ENCODE results near the gene CAMK1D.

The CAMK1D gene

GRCh38 chr10:12509016-12509793 is 159.9 kb downstream of the CAMK1D start:
- no peak for TF ChIP-seq CTCF (IDR thresholded peaks at IDR 0.05)

- TF ChIP-seq CTCF (IDR thresholded peaks at IDR 0.05) = no peak
These were observed 160.4 kb downstream of the CAMK1D start for GRCh38 chr10:12509794-12510100.

- no peak for TF ChIP-seq CTCF (IDR thresholded peaks at IDR 0.05)
These were observed 161.2 kb downstream of the CAMK1D start for GRCh38 chr10:12510501-12510941.

- no peak for TF ChIP-seq CTCF (IDR thresholded peaks at IDR 0.05)
These were observed 161.6 kb downstream of the CAMK1D start for GRCh38 chr10:12510984-12511383.

GRCh38 chr10:12511651-12512050 is 162.3 kb downstream of the CAMK1D start:
- TF ChIP-seq CTCF (IDR thresholded peaks at IDR 0.05) = no peak

- TF ChIP-seq CTCF (IDR thresholded peaks at IDR 0.05) = no peak
These were observed 163.1 kb downstream of the CAMK1D start for GRCh38 chr10:12512332-12513002.

- TF ChIP-seq CTCF (IDR thresholded peaks at IDR 0.05) = no peak
These were observed 163.6 kb downstream of the CAMK1D start for GRCh38 chr10:12513003-12513365.
